GM23338 (cell line): ENCODE measurements around the gene UBFD1. TPM values are rescaled to one million over a fixed set of nuclear protein-coding genes. Genes with fewer than 3 reads are reported as not detected.

Experiments used
- ATAC-seq: fragments of 200-7000 bp; cut with Tn5 transposase; 3 replicates; pipeline ENCODE4 v1.9.1; 2020
- DNase-seq: peaks from one replicate; pipeline ENCODE4 v3.0.0-alpha.2; 2015; ENCODE audit warnings: low spot score
- H2AFZ ChIP-seq: fragments of 200-600 bp; sonication (generic); 2 replicates; pipeline ENCODE4 v1.8.0; 2016; ENCODE audit warnings: antibody characterized with exemption, mild to moderate bottlenecking, moderate library complexity
- H3F3A ChIP-seq: fragments of 200-600 bp; sonication (generic); replicated peaks from 2 replicates; pipeline ENCODE4 v1.8.0; 2017; ENCODE audit warnings: antibody characterized with exemption, mixed run types, low read depth
- H3K27ac ChIP-seq: fragments of 200-600 bp; sonication (generic); 2 replicates; pipeline ENCODE4 v1.6.1; 2016; ENCODE audit warnings: low read depth
- H3K27me3 ChIP-seq: fragments of 200-600 bp; sonication (generic); 2 replicates; pipeline ENCODE4 v1.8.0; 2016; ENCODE audit warnings: mild to moderate bottlenecking, mixed run types, moderate library complexity; ENCODE audit not compliant: insufficient read depth
- H3K36me3 ChIP-seq: fragments of 200-600 bp; sonication (generic); 2 replicates; pipeline ENCODE4 v1.8.0; 2016; ENCODE audit warnings: mild to moderate bottlenecking; ENCODE audit not compliant: insufficient read depth
- H3K4me1 ChIP-seq: fragments of 200-600 bp; sonication (generic); 2 replicates; pipeline ENCODE4 v1.8.0; 2016; ENCODE audit warnings: mild to moderate bottlenecking, moderate library complexity; ENCODE audit not compliant: insufficient read depth
- H3K4me2 ChIP-seq: fragments of 200-600 bp; sonication (generic); 2 replicates; pipeline ENCODE4 v1.7.1; 2017; ENCODE audit warnings: mixed run types
- H3K4me3 ChIP-seq: fragments of 200-600 bp; sonication (generic); 2 replicates; pipeline ENCODE4 v1.6.1; 2016; ENCODE audit warnings: mixed run types
- H3K79me2 ChIP-seq: fragments of 200-600 bp; sonication (generic); replicated peaks from 2 replicates; pipeline ENCODE4 v1.8.0; 2017; ENCODE audit warnings: mild to moderate bottlenecking; ENCODE audit not compliant: insufficient read depth
- H3K9me2 ChIP-seq: fragments of 200-600 bp; sonication (generic); 2 replicates; pipeline ENCODE4 v1.8.0; 2017; ENCODE audit not compliant: insufficient read depth
- H4K20me1 ChIP-seq: fragments of 200-600 bp; sonication (generic); replicated peaks from 2 replicates; pipeline ENCODE4 v1.8.0; 2017; ENCODE audit warnings: mild to moderate bottlenecking; ENCODE audit not compliant: insufficient read depth
- H3K27ac Mint-ChIP-seq: 2 replicates; pipeline ENCODE4 v1.8.0; 2020; ENCODE audit warnings: inconsistent platforms, mild to moderate bottlenecking, moderate library complexity, mixed read lengths
- H3K27me3 Mint-ChIP-seq: 3 replicates; pipeline ENCODE4 v1.8.0; 2022; ENCODE audit warnings: low read depth, mild to moderate bottlenecking, moderate library complexity, mixed read lengths, inconsistent platforms; ENCODE audit not compliant: insufficient read depth, poor library complexity
- H3K36me3 Mint-ChIP-seq: 3 replicates; pipeline ENCODE4 v1.8.0; 2021; ENCODE audit warnings: low read depth, mild to moderate bottlenecking, inconsistent platforms, moderate library complexity, mixed read lengths
- H3K4me1 Mint-ChIP-seq: 3 replicates; pipeline ENCODE4 v1.8.0; 2020; ENCODE audit warnings: mild to moderate bottlenecking, inconsistent platforms, mixed read lengths
- H3K4me3 Mint-ChIP-seq: 3 replicates; pipeline ENCODE4 v1.8.0; 2021; ENCODE audit warnings: moderate library complexity, mild to moderate bottlenecking, inconsistent platforms, mixed read lengths
- H3K9me3 Mint-ChIP-seq: 3 replicates; pipeline ENCODE4 v1.8.0; 2020; ENCODE audit warnings: moderate library complexity, mild to moderate bottlenecking, inconsistent platforms, mixed read lengths
- JUNB ChIP-seq: IDR thresholded peaks from one replicate; pipeline ENCODE4 v1.6.1; 2016; ENCODE audit warnings: antibody characterized with exemption; ENCODE audit not compliant: unreplicated experiment
- REST ChIP-seq: IDR thresholded peaks from one replicate; pipeline ENCODE4 v1.6.1; 2018; ENCODE audit warnings: antibody characterized with exemption; ENCODE audit not compliant: unreplicated experiment
- STAT1 ChIP-seq: IDR thresholded peaks from one replicate; pipeline ENCODE4 v1.6.1; 2016; ENCODE audit warnings: antibody characterized with exemption; ENCODE audit not compliant: unreplicated experiment
- ZNF114 ChIP-seq: fragments of 250-450 bp; sonication (Bioruptor Pico); IDR thresholded peaks from 2 replicates; pipeline ENCODE4 v1.5.0; 2020; ENCODE audit warnings: mild to moderate bottlenecking, moderate library complexity
- polyA plus RNA-seq: library from polyadenylated mRNA; unstranded; fragments of >200 nt; fragmentation: Nextera tagmentation; extraction: Ambion mirVana; gene quantifications from 2 replicates; pipeline ENCODE4 v1.2.1, GENCODE V29; 2016
- total RNA-seq: library from RNA; depleted of rRNA; stranded (reverse); fragments of >200 nt; shearing (Covaris generic); gene quantifications from 2 replicates; pipeline ENCODE4 v1.2.3, GENCODE V29; 2014
- TF ChIP-seq, protein P1 (sequence below): fragments of 250-450 bp; sonication (Bioruptor Pico); IDR thresholded peaks from 2 replicates; pipeline ENCODE4 v1.5.0; 2020; ENCODE audit warnings: mild to moderate bottlenecking, moderate library complexity
- TF ChIP-seq, protein P2 (sequence below), 2 experiments: fragments of 200-600 bp in 1 of 2; sonication (generic) in 1 of 2; conservative IDR thresholded peaks; 2 replicates each; pipeline versions ENCODE4 v1.5.1 to v1.6.1; 2016 to 2017; ENCODE audit warnings: antibody characterized with exemption in 2 of 2, low read depth in 2 of 2, mild to moderate bottlenecking in 2 of 2, moderate library complexity in 1 of 2
- TF ChIP-seq, protein P3 (sequence below): IDR thresholded peaks from 2 replicates; pipeline ENCODE4 v1.6.1; 2016; ENCODE audit warnings: antibody characterized with exemption

UBFD1 gene
- total and polyA plus RNA-seq, 2 experiments from 2014 or later = 28.5 to 249 TPM

GRCh38 chr16:23532448-23532847 lies 25.1 kb upstream of the UBFD1 start (continued):
- TF ChIP-seq, protein P1, sequence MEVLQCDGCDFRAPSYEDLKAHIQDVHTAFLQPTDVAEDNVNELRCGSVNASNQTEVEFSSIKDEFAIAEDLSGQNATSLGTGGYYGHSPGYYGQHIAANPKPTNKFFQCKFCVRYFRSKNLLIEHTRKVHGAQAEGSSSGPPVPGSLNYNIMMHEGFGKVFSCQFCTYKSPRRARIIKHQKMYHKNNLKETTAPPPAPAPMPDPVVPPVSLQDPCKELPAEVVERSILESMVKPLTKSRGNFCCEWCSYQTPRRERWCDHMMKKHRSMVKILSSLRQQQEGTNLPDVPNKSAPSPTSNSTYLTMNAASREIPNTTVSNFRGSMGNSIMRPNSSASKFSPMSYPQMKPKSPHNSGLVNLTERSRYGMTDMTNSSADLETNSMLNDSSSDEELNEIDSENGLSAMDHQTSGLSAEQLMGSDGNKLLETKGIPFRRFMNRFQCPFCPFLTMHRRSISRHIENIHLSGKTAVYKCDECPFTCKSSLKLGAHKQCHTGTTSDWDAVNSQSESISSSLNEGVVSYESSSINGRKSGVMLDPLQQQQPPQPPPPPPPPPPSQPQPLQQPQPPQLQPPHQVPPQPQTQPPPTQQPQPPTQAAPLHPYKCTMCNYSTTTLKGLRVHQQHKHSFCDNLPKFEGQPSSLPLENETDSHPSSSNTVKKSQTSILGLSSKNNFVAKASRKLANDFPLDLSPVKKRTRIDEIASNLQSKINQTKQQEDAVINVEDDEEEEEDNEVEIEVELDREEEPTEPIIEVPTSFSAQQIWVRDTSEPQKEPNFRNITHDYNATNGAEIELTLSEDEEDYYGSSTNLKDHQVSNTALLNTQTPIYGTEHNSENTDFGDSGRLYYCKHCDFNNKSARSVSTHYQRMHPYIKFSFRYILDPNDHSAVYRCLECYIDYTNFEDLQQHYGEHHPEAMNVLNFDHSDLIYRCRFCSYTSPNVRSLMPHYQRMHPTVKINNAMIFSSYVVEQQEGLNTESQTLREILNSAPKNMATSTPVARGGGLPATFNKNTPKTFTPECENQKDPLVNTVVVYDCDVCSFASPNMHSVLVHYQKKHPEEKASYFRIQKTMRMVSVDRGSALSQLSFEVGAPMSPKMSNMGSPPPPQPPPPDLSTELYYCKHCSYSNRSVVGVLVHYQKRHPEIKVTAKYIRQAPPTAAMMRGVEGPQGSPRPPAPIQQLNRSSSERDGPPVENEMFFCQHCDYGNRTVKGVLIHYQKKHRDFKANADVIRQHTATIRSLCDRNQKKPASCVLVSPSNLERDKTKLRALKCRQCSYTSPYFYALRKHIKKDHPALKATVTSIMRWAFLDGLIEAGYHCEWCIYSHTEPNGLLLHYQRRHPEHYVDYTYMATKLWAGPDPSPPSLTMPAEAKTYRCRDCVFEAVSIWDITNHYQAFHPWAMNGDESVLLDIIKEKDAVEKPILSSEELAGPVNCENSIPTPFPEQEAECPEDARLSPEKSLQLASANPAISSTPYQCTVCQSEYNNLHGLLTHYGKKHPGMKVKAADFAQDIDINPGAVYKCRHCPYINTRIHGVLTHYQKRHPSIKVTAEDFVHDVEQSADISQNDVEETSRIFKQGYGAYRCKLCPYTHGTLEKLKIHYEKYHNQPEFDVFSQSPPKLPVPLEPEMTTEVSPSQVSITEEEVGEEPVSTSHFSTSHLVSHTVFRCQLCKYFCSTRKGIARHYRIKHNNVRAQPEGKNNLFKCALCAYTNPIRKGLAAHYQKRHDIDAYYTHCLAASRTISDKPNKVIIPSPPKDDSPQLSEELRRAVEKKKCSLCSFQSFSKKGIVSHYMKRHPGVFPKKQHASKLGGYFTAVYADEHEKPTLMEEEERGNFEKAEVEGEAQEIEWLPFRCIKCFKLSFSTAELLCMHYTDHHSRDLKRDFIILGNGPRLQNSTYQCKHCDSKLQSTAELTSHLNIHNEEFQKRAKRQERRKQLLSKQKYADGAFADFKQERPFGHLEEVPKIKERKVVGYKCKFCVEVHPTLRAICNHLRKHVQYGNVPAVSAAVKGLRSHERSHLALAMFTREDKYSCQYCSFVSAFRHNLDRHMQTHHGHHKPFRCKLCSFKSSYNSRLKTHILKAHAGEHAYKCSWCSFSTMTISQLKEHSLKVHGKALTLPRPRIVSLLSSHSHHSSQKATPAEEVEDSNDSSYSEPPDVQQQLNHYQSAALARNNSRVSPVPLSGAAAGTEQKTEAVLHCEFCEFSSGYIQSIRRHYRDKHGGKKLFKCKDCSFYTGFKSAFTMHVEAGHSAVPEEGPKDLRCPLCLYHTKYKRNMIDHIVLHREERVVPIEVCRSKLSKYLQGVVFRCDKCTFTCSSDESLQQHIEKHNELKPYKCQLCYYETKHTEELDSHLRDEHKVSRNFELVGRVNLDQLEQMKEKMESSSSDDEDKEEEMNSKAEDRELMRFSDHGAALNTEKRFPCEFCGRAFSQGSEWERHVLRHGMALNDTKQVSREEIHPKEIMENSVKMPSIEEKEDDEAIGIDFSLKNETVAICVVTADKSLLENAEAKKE (CRISPR knock-in tag) = no peak
- TF ChIP-seq, protein P2, sequence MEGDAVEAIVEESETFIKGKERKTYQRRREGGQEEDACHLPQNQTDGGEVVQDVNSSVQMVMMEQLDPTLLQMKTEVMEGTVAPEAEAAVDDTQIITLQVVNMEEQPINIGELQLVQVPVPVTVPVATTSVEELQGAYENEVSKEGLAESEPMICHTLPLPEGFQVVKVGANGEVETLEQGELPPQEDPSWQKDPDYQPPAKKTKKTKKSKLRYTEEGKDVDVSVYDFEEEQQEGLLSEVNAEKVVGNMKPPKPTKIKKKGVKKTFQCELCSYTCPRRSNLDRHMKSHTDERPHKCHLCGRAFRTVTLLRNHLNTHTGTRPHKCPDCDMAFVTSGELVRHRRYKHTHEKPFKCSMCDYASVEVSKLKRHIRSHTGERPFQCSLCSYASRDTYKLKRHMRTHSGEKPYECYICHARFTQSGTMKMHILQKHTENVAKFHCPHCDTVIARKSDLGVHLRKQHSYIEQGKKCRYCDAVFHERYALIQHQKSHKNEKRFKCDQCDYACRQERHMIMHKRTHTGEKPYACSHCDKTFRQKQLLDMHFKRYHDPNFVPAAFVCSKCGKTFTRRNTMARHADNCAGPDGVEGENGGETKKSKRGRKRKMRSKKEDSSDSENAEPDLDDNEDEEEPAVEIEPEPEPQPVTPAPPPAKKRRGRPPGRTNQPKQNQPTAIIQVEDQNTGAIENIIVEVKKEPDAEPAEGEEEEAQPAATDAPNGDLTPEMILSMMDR (conservative IDR thresholded peaks at IDR 0.05; ENCODE audit: low read depth in 2 of 2) = no peak
- TF ChIP-seq, protein P3, sequence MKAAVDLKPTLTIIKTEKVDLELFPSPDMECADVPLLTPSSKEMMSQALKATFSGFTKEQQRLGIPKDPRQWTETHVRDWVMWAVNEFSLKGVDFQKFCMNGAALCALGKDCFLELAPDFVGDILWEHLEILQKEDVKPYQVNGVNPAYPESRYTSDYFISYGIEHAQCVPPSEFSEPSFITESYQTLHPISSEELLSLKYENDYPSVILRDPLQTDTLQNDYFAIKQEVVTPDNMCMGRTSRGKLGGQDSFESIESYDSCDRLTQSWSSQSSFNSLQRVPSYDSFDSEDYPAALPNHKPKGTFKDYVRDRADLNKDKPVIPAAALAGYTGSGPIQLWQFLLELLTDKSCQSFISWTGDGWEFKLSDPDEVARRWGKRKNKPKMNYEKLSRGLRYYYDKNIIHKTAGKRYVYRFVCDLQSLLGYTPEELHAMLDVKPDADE = no peak

- no peak overlapping the region for H2AFZ ChIP-seq
- H3K27me3 ChIP-seq = no peaks in the 10 kb centered on the region
- peaks cover 61% of the 10 kb centered on the region for H3K36me3 Mint-ChIP-seq
- H3K27me3 Mint-ChIP-seq = peaks cover 8% of the 10 kb centered on the region
- H3K79me2 ChIP-seq = no peaks in the 10 kb centered on the region
- no peaks in the 10 kb centered on the region for H3K9me3 Mint-ChIP-seq
- ATAC-seq (no peak), DNase-seq (no peak)
- H3K4me3 Mint-ChIP-seq = no peak overlapping the region
- no peak overlapping the region for H3K4me2 ChIP-seq
- no peaks in the 10 kb centered on the region for H3K4me1 ChIP-seq
- peaks cover 43% of the 10 kb centered on the region for H3K36me3 ChIP-seq
- no peaks in the 10 kb centered on the region for H3K9me2 ChIP-seq
- no peaks in the 10 kb centered on the region for H3K4me1 Mint-ChIP-seq
- peaks cover 2% of the 10 kb centered on the region for H4K20me1 ChIP-seq
- no peak overlapping the region for H3K27ac Mint-ChIP-seq
- no peaks in the 10 kb centered on the region for H3F3A ChIP-seq
- no peak overlapping the region for H3K27ac ChIP-seq
- H3K4me3 ChIP-seq = no peak overlapping the region
- TF ChIP-seq JUNB = no peak
- TF ChIP-seq REST = no peak
- no peak for TF ChIP-seq ZNF114
- no peak for TF ChIP-seq STAT1
- TF ChIP-seq, protein P2 (conservative IDR thresholded peaks at IDR 0.05; ENCODE audit: low read depth in 2 of 2) = no peak
Measured at GRCh38 chr16:23534868-23535860, 22.4 kb upstream of the UBFD1 start.
